ENCODE measurements around the gene GIMAP1.
"Not testable (repeated sequence)": the region's sequence is repeated elsewhere in the genome, so short reads cannot be mapped to it uniquely, and the experiment has no call there.

Gene GIMAP1

GRCh38 chr7:150716368-150716767 is at the start of gene GIMAP1:
GIMAP1 (plus strand) TSS chr7:150716613; CDS start chr7:150719048, 2,435 bp downstream.
- no peak for TF ChIP-seq Cebpa-rat (IDR thresholded peaks at IDR 0.05)
- H3K9ac ChIP-seq = peak within 1 kb of the TSS in 9 of 11 experiments; percentile 10 to 81 (median 36); a peak in 14 of 22 replicates
- H3K27me3 ChIP-seq = no peaks in the 10 kb centered on the region
- H4K20me1 ChIP-seq = 0 out of 22 replicates have a peak, but pooled peaks cover 0 to 7% (median 0%) of the 10 kb centered on the region in 11 experiments
- peak within 1 kb of the TSS; percentile 66 to 97 (median 81) for H3K4me2 ChIP-seq
- H3K27ac ChIP-seq = peak within 1 kb of the TSS in 7 of 11 experiments; percentile 12 to 63 (median 30); a peak in 9 of 22 replicates
- H3K9me3 ChIP-seq (replicated peaks in 1 of 11) = peaks cover 14 to 31% (median 18%) of the 10 kb centered on the region in 11 experiments
- peaks cover 14 to 36% (median 17%) of the 10 kb centered on the region in 10 experiments for H3K4me1 ChIP-seq
- H3K4me3 ChIP-seq = peak within 1 kb of the TSS in 6 of 10 experiments; percentile 13 to 72 (median 58); a peak in 11 of 20 replicates
- peaks cover 0 to 28% (median 0%) of the 10 kb centered on the region in 11 experiments; a peak in 5 of 22 replicates for H3K36me3 ChIP-seq

GRCh38 chr7:150668472-150668911 is 47.9 kb upstream of the GIMAP1 start:
- H3K9ac ChIP-seq = peak overlapping the region in 2 of 11 experiments; percentile 20 to 31; a peak in 2 of 22 replicates
- peaks cover 0 to 15% (median 11%) of the 10 kb centered on the region in 11 experiments; a peak in 11 of 22 replicates for H3K9me3 ChIP-seq (replicated peaks in 1 of 11)
- no peak for TF ChIP-seq Cebpa-rat (IDR thresholded peaks at IDR 0.05)
- H3K36me3 ChIP-seq = no peaks in the 10 kb centered on the region
- H3K4me3 ChIP-seq = no peak overlapping the region
- no peaks in the 10 kb centered on the region for H4K20me1 ChIP-seq
- H3K27me3 ChIP-seq = no peaks in the 10 kb centered on the region
- peaks cover 33 to 50% (median 39%) of the 10 kb centered on the region in 10 experiments for H3K4me1 ChIP-seq
- no peak overlapping the region for H3K27ac ChIP-seq
- peak overlapping the region; percentile 17 to 74 (median 58); a peak in 20 of 22 replicates for H3K4me2 ChIP-seq

- peak overlapping the region in 8 of 11 experiments; percentile 45 to 74 (median 62); a peak in 17 of 22 replicates for H3K4me2 ChIP-seq
- peaks cover 28 to 45% (median 34%) of the 10 kb centered on the region in 10 experiments for H3K4me1 ChIP-seq
- H4K20me1 ChIP-seq = no peaks in the 10 kb centered on the region
- H3K27me3 ChIP-seq = no peaks in the 10 kb centered on the region
- H3K9me3 ChIP-seq (replicated peaks in 1 of 11) = peaks cover 0 to 15% (median 11%) of the 10 kb centered on the region in 11 experiments; a peak in 11 of 22 replicates
- H3K4me3 ChIP-seq = no peak overlapping the region
- H3K36me3 ChIP-seq = no peaks in the 10 kb centered on the region
- 0 out of 22 replicates have a peak overlapping the region, but pooled peaks of 1 of the 11 experiments have one; percentile 31 for H3K9ac ChIP-seq
- TF ChIP-seq Cebpa-rat (IDR thresholded peaks at IDR 0.05) = no peak
- H3K27ac ChIP-seq = no peak overlapping the region
These were observed 47.4 kb upstream of the GIMAP1 start for GRCh38 chr7:150668977-150669376.

DNA sequence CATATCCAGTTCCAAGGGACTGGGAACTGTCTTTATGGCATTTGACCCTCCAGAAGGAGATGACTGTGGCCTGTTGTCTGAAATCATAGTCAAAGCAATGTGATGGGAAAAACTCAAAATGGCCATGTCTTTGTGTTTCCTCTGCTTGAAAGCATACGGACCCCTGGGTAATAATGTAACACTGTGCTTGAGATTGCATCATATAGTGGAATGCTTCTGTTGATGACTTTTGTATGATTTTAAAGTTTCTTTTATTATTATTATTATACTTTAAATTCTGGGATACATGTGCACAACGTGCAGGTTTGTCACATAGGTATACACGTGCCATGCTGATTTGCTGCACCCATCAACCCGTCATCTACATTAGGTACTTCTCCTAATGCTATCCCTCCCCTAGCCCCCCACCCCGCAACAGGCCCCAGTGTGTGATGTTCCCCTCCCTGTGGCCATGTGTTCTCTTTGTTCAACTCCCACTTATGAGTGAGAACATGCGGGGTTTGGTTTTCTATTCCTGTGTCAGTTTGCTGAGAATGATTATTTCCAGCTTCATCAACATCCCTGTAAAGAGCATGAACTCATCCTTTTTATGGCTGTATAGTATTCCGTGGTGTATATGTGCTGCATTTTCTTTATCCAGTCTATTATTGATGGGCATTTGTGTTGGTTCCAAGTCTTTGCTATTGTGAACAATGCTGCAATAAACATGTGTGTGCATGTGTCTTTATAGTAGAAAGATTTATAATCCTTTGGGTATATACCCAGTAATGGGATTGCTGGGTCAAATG is 44.4 kb upstream of the GIMAP1 start:
- TF ChIP-seq Cebpa-rat (IDR thresholded peaks at IDR 0.05) = 0 out of 22 replicates have a peak, but pooled peaks of 1 of the 11 experiments have one; percentile 16
- not testable (repeated sequence) for H3K4me3 ChIP-seq, H3K27ac ChIP-seq, H3K36me3 ChIP-seq, H4K20me1 ChIP-seq, H3K4me2 ChIP-seq, H3K9ac ChIP-seq, H3K27me3 ChIP-seq
- peaks cover 0 to 17% (median 11%) of the 10 kb centered on the region in 11 experiments; a peak in 12 of 22 replicates for H3K9me3 ChIP-seq (replicated peaks in 1 of 11)
- peaks cover 27 to 38% (median 35%) of the 10 kb centered on the region in 10 experiments for H3K4me1 ChIP-seq

- Histone ChIP-seq H3K4me3 (peak overlapping the region in 1 of 10 experiments; percentile 14; a peak in 1 of 20 replicates), H3K27me3 (no peaks in the 10 kb centered on the region), H3K27ac (peak overlapping the region in 3 of 11 experiments; percentile 4 to 31 (median 12); a peak in 4 of 22 replicates), H3K4me2 (peak overlapping the region; percentile 21 to 87 (median 57); a peak in 18 of 22 replicates), H4K20me1 (no peaks in the 10 kb centered on the region), H3K9ac (peak overlapping the region in 1 of 11 experiments; percentile 29; a peak in 1 of 22 replicates), H3K9me3 (replicated peaks in 1 of 11) (peaks cover 0 to 15% (median 5%) of the 10 kb centered on the region in 11 experiments; a peak in 10 of 22 replicates), H3K4me1 (peaks cover 15 to 37% (median 18%) of the 10 kb centered on the region in 10 experiments), H3K36me3 (no peaks in the 10 kb centered on the region)
- TF ChIP-seq Cebpa-rat (IDR thresholded peaks at IDR 0.05) = no peak
These were observed 40.7 kb upstream of the GIMAP1 start for GRCh38 chr7:150675714-150676113.

DNA sequence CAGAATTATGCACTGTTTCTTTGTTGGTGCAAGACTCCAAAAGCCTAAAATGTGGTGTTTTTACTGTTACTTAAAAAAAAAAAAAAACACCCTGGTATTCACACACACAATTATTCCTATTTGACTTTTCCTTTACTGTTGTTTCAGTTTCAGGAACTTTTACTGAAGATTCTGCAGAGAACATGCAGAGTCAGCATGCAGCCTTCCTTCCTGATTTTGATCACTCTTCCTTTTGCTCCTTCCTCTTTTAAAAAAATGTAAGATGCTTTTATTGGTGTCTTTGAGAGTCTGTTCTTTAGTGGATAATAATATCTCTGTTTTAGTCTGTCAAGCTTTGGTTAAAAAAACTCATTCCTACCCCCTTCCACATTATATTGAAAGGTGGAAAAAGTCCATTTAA is 40.1 kb upstream of the GIMAP1 start:
- not testable (repeated sequence) for H4K20me1 ChIP-seq, H3K36me3 ChIP-seq, H3K27me3 ChIP-seq
- peak overlapping the region in 1 of 10 experiments; percentile 14; a peak in 1 of 20 replicates for H3K4me3 ChIP-seq
- H3K27ac ChIP-seq = peak overlapping the region in 2 of 11 experiments; percentile 31 to 45; a peak in 5 of 22 replicates
- H3K9me3 ChIP-seq (replicated peaks in 1 of 11) = peaks cover 0 to 15% (median 5%) of the 10 kb centered on the region in 11 experiments; a peak in 10 of 22 replicates
- peak overlapping the region in 1 of 11 experiments; percentile 29; a peak in 1 of 22 replicates for H3K9ac ChIP-seq
- peak overlapping the region; percentile 21 to 87 (median 57); a peak in 21 of 22 replicates for H3K4me2 ChIP-seq
- H3K4me1 ChIP-seq = peaks cover 15 to 37% (median 18%) of the 10 kb centered on the region in 10 experiments

GRCh38 chr7:150676854-150677253 is 39.6 kb upstream of the GIMAP1 start:
- H4K20me1 ChIP-seq, H3K36me3 ChIP-seq, H3K4me3 ChIP-seq, H3K9ac ChIP-seq, H3K27me3 ChIP-seq: not testable (repeated sequence)
- Histone ChIP-seq H3K9me3 (replicated peaks in 1 of 11) (peaks cover 0 to 15% (median 5%) of the 10 kb centered on the region in 11 experiments; a peak in 10 of 22 replicates), H3K4me2 (peak overlapping the region; percentile 21 to 87 (median 57); a peak in 21 of 22 replicates), H3K4me1 (peaks cover 15 to 37% (median 18%) of the 10 kb centered on the region in 10 experiments), H3K27ac (peak overlapping the region in 2 of 11 experiments; percentile 35 to 45; a peak in 5 of 22 replicates)

DNA sequence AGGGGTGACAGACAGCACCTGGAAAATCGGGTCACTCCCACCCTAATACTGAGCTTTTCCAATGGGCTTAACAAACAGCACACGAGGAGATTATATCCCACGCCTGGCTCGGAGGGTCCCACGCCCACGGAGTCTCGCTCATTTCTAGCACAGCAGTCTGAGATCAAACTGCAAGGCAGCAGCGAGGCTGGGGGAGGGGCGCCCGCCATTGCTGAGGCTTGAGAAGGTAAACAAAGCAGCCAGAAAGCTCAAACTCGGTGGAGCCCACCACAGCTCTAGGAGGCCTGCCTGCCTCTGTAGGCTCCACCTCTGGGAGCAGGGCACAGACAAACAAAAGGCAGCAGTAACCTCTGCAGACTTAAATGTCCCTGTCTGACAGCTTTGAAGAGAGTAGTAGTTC is 37.8 kb upstream of the GIMAP1 start:
- H3K4me1 ChIP-seq = peaks cover 20 to 49% (median 22%) of the 10 kb centered on the region in 10 experiments
- not testable (repeated sequence) for H3K27ac ChIP-seq, H3K4me3 ChIP-seq

GRCh38 chr7:150680364-150680763 is 36.0 kb upstream of the GIMAP1 start:
- H3K4me3 ChIP-seq, H4K20me1 ChIP-seq, H3K27me3 ChIP-seq, H3K27ac ChIP-seq, H3K4me2 ChIP-seq, H3K9ac ChIP-seq, H3K36me3 ChIP-seq: not testable (repeated sequence)
- H3K9me3 ChIP-seq (replicated peaks in 1 of 11) = peaks cover 0 to 18% (median 11%) of the 10 kb centered on the region in 11 experiments; a peak in 13 of 22 replicates
- H3K4me1 ChIP-seq = peaks cover 35 to 61% (median 37%) of the 10 kb centered on the region in 10 experiments

More for the DNA sequence above, 37.8 kb upstream of the GIMAP1 start:
- not testable (repeated sequence) for H3K9ac ChIP-seq, H4K20me1 ChIP-seq, H3K36me3 ChIP-seq, H3K27me3 ChIP-seq
- Histone ChIP-seq H3K4me2 (peak overlapping the region in 1 of 11 experiments; percentile 83; a peak in 1 of 22 replicates), H3K9me3 (replicated peaks in 1 of 11) (peaks cover 0 to 23% (median 10%) of the 10 kb centered on the region in 11 experiments; a peak in 13 of 22 replicates)

Data from BLaER1 treated with 17β-estradiol and CSF1 and Interleukin-3, amounts not matched to agents 10 nM and 100 nM (cell line).